ENCODE data around the gene CAPZB. TPM values are rescaled to one million over a fixed set of nuclear protein-coding genes. Genes with fewer than 3 reads are reported as not detected.

The CAPZB gene
- total RNA-seq, 2 donors from 2014 or later, result 119 to 174 TPM

DNA sequence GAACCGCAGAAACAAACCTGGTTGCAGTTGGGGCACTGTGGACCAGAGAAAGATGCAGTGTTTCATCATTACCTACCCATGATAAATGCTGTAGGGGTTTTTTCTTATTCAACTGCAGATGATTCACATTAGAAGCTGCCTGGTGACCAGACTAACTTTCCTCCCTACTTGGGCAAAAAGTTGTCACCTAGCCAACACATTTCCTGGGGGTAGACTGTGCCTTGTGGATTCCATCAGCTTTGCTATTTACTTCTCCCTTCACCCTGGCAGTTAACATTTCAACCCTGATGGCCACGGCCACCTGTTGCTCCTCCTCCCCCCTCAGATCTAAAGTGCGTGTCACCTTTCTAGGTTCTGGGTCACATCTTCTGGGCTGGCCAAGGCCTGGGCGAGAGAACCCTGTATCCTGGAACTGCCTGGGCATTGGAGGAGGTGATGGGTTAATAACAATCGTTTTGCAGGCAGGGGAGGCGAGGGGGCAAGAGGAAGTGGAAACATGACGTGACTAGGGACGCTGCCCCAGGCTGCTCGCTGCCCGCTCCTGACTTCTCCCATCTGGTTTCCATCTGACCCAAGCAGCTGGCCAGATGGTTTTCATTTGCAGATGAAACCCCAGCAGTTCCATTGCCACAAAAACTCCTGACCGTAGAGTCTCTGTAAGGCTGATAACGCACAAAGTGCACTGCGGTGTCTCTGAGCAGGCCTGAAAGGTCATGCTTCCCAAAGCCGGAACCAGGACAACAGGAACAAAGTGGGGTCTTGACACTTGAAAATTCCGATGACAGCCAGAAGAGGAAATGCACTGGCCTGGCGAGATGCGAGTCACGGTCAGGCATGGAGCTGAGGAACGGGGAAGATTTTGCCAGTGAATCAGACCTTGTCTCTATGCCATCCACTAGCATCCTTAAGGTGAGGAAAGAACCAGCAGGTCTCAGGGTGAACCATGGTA lies 36.6 kb downstream of the CAPZB start:
- Histone ChIP-seq H3K27ac (peak overlapping the region; percentile 81 to 91), H3K9me3 (no peaks in the 10 kb centered on the region), H3K4me1 (ENCODE audit: control insufficient read depth in 1 of 2, low read depth in 2 of 2) (peaks cover 82 to 97% of the 10 kb centered on the region in 2 donors), H3K36me3 (no peaks in the 10 kb centered on the region), H3K27me3 (replicated peaks; ENCODE audit: insufficient read depth) (no peaks in the 10 kb centered on the region), H3K4me3 (peak overlapping the region; percentile 15)
- no peak for TF ChIP-seq CTCF (IDR thresholded peaks at IDR 0.05)
- no peak for DNase-seq (ENCODE audit: low spot score)
- ATAC-seq (ENCODE audit: insufficient number of reproducible peaks, low FRiP score, low read depth), result no peak

DNA sequence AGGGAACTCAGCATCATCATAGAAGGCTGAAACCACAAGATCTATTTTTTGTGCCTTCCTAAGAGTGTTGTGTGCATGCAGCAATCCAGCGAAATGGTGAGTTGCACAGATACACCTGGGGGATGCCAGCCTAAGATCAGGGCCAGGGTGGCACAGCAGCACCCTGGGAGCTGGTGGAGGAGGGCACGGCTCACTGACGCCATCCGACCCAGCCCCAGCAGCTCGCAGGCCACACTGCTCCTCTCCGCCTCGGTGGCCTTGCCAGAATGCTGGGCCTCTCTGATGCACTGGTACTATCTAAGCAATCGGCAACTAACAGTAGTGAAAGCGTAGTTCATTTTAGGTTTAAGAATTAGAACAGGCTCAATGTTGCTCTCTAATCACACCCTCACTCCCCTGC lies 37.8 kb downstream of the CAPZB start:
- Histone ChIP-seq H3K27me3 (replicated peaks; ENCODE audit: insufficient read depth) (no peaks in the 10 kb centered on the region), H3K36me3 (no peaks in the 10 kb centered on the region), H3K27ac (peak overlapping the region; percentile 81 to 91), H3K9me3 (no peaks in the 10 kb centered on the region), H3K4me1 (ENCODE audit: control insufficient read depth in 1 of 2, low read depth in 2 of 2) (peaks cover 80 to 97% of the 10 kb centered on the region in 2 donors), H3K4me3 (no peak overlapping the region)
- no peak for DNase-seq (ENCODE audit: low spot score)
- TF ChIP-seq CTCF (IDR thresholded peaks at IDR 0.05), result no peak
- no peak for ATAC-seq (ENCODE audit: insufficient number of reproducible peaks, low FRiP score, low read depth)

DNA sequence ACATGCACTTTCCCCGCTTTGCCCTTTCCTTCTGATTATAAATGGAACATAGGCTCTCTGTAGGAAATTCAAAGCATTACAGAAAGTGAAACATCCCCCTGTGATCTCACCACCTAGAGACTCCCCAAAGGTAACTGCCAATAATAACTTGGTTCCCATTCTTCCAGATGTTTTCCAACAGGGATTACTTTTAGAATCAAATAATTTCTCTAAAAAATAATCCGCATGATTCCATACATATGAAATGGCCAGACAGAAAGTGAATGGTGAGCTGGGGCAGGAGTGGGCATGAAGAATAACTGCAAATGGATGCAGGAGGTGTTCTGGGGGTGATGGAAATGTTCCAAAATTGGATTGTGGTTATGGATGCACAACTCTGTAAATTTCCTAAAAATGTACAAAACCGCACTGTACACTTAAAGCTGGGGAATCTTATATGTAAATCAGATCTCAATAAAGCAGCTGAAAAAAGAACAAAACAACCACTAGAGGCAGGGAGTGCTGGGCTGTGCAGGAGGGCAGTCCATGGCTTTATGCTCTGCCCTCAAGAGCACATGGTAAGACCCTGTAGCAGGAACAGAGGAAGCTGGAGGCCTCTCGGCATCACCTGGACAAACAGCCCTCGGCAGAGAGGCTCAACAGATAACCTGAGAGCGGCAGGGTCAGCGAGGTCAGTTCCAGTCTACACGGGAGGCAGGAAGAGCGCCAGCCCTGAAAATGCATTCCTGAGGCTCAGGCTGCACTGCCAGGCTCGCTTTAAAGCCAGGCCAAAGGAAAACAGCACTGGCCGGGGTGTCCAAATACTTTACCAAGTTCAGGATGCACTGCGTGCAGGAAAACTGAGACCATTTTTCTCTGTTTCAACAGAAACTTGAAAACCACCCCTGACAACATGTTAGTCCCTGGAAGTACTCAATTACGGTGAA lies 39.7 kb downstream of the CAPZB start:
- peak; percentile 32 for TF ChIP-seq CTCF (IDR thresholded peaks at IDR 0.05)
- Histone ChIP-seq H3K9me3 (no peaks in the 10 kb centered on the region), H3K36me3 (no peaks in the 10 kb centered on the region), H3K4me1 (ENCODE audit: control insufficient read depth in 1 of 2, low read depth in 2 of 2) (peaks cover 78 to 98% of the 10 kb centered on the region in 2 donors), H3K27ac (peak overlapping the region; percentile 72 to 80), H3K27me3 (replicated peaks; ENCODE audit: insufficient read depth) (no peaks in the 10 kb centered on the region), H3K4me3 (peak overlapping the region; percentile 6)
- no peak for ATAC-seq (ENCODE audit: insufficient number of reproducible peaks, low FRiP score, low read depth)
- DNase-seq (ENCODE audit: low spot score), result no peak

DNA sequence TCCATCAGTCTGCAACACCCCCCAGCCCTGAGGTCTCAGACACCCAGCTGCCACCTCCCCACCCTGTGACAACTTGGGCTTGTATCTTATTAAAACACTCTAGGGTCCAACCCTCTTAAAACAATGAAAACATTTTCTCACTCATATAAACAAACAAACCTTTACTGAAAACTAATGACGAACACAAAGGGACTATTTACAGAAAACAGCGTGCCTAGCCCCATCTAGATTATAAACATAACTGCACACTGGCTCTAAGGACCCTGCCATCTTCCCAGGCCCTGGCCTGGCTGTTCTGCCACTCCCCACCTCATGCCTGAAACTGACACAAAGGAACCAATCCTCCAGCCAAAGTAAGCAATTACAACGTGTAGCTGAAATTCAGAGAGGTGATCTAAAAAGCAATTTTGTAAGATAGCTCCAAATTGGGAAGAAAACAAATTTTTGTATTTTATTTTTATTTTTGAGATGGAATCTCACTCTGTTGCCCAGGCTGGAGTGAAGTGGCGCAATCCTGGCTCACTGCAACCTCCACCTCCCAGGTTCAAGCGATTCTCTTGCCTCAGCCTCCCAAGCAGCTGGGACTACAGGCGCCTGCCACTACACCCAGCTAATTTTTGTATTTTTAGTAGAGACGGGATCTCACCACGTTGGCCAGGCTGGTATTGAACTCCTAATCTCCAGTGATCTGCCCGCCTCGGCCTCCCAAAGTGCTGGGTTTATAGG lies 40.9 kb downstream of the CAPZB start:
- Histone ChIP-seq H3K27ac (peak overlapping the region; percentile 72 to 80), H3K27me3 (replicated peaks; ENCODE audit: insufficient read depth) (no peaks in the 10 kb centered on the region), H3K4me1 (ENCODE audit: control insufficient read depth in 1 of 2, low read depth in 2 of 2) (peaks cover 81 to 98% of the 10 kb centered on the region in 2 donors), H3K4me3 (no peak overlapping the region), H3K9me3 (no peaks in the 10 kb centered on the region), H3K36me3 (no peaks in the 10 kb centered on the region)
- ATAC-seq (ENCODE audit: insufficient number of reproducible peaks, low FRiP score, low read depth) (no peak), DNase-seq (ENCODE audit: low spot score) (no peak)
- TF ChIP-seq CTCF (IDR thresholded peaks at IDR 0.05), result no peak

All from thoracic aorta (tissue), 2 donors.